Vagina (tissue), 2 donors: ENCODE measurements around the gene CTNNA3. TPM values are rescaled to one million over a fixed set of nuclear protein-coding genes. Genes with fewer than 3 reads are reported as not detected.

Source experiments
- DNase-seq, 2 donors: peaks; one replicate each; pipeline ENCODE4 v3.0.0-alpha.2; 2017; ENCODE audit errors: extremely low spot score in 2 of 2
- H3K27ac ChIP-seq: fragments of 200-600 bp; sonication (generic); one replicate; pipeline ENCODE4 v1.5.1; 2019
- H3K27me3 ChIP-seq: fragments of 200-600 bp; sonication (generic); one replicate; pipeline ENCODE4 v1.5.1; 2019
- H3K36me3 ChIP-seq, 2 donors: fragments of 200-600 bp; sonication (generic); one replicate each; pipeline ENCODE4 v1.5.1; 2017 to 2019
- H3K4me1 ChIP-seq: fragments of 200-600 bp; sonication (generic); one replicate; pipeline ENCODE4 v1.5.1; 2019
- H3K4me3 ChIP-seq, 2 donors: fragments of 200-600 bp; sonication (generic); 1 replicate in 1 of 2; 2 replicates in 1 of 2; pipeline ENCODE4 v1.5.1; 2016 to 2019
- H3K9me3 ChIP-seq: fragments of 200-600 bp; sonication (generic); one replicate; pipeline ENCODE4 v1.5.1; 2019
- CTCF ChIP-seq, 3 experiments: fragments of 450-650 bp in 2 of 3; fragments of 200-600 bp in 1 of 3; sonication (generic) in 1 of 3; IDR thresholded peaks; one replicate each; pipeline ENCODE4 v1.5.1; 2017 to 2019; ENCODE audit warnings: antibody characterized with exemption in 3 of 3, mild to moderate bottlenecking in 2 of 3, moderate library complexity in 2 of 3
- POLR2A ChIP-seq, 2 donors: fragments of 450-650 bp; IDR thresholded peaks; one replicate each; pipeline ENCODE4 v1.6.1; 2017; ENCODE audit warnings: antibody characterized with exemption in 2 of 2, mild to moderate bottlenecking in 2 of 2, moderate library complexity in 2 of 2
- POLR2AphosphoS5 ChIP-seq, 2 donors: sonication (generic); formaldehyde crosslinking; IDR thresholded peaks; one replicate each; pipeline ENCODE4 v1.9.0; 2017; ENCODE audit warnings: antibody characterized with exemption in 2 of 2, mild to moderate bottlenecking in 2 of 2, low read depth in 1 of 2; ENCODE audit not compliant: insufficient read depth in 1 of 2
- intact Hi-C: fragments of 100-400 bp; cut with DNase I; formaldehyde crosslinking; loops from one replicate; pipeline ENCODE4 v1.15.1; 2023
- total RNA-seq: library from RNA; depleted of rRNA; stranded (reverse); fragments of >200 nt; gene quantifications from one replicate; pipeline ENCODE4 v1.2.3, GENCODE V29; 2016

Gene CTNNA3
- total RNA-seq, 1 donor from 2014 or later = 0.98 TPM

- H3K4me3 ChIP-seq = no peak overlapping the region
- H3K36me3 ChIP-seq = no peaks in the 10 kb centered on the region
- no peaks in the 10 kb centered on the region for H3K27me3 ChIP-seq
- intact Hi-C loops = no loop called here
- no peak for TF ChIP-seq CTCF (IDR thresholded peaks at IDR 0.05)
- TF ChIP-seq POLR2AphosphoS5 (IDR thresholded peaks at IDR 0.05; ENCODE audit: insufficient read depth in 1 of 2, low read depth in 1 of 2) = no peak
- no peak for TF ChIP-seq POLR2A (IDR thresholded peaks at IDR 0.05)
- no peaks in the 10 kb centered on the region for H3K9me3 ChIP-seq
- no peak overlapping the region for H3K27ac ChIP-seq
- DNase-seq = no peak
- no peaks in the 10 kb centered on the region for H3K4me1 ChIP-seq
Observed at GRCh38 chr10:66209025-66209424, 1487.0 kb downstream of the CTNNA3 start.

GRCh38 chr10:66204838-66205237 lies 1491.2 kb downstream of the CTNNA3 start:
- Histone ChIP-seq H3K27me3 (no peaks in the 10 kb centered on the region), H3K36me3 (no peaks in the 10 kb centered on the region), H3K4me1 (no peaks in the 10 kb centered on the region), H3K9me3 (no peaks in the 10 kb centered on the region), H3K27ac (no peak overlapping the region), H3K4me3 (no peak overlapping the region)
- DNase-seq = no peak
- intact Hi-C loops = no loop called here
- TF ChIP-seq POLR2AphosphoS5 (IDR thresholded peaks at IDR 0.05; ENCODE audit: insufficient read depth in 1 of 2, low read depth in 1 of 2) (no peak), CTCF (IDR thresholded peaks at IDR 0.05) (no peak), POLR2A (IDR thresholded peaks at IDR 0.05) (no peak)

GRCh38 chr10:66202101-66202500 lies 1493.9 kb downstream of the CTNNA3 start:
- Histone ChIP-seq H3K36me3 (no peaks in the 10 kb centered on the region), H3K27ac (no peak overlapping the region), H3K4me1 (no peaks in the 10 kb centered on the region), H3K9me3 (no peaks in the 10 kb centered on the region), H3K4me3 (no peak overlapping the region), H3K27me3 (no peaks in the 10 kb centered on the region)
- no peak for DNase-seq
- TF ChIP-seq POLR2AphosphoS5 (IDR thresholded peaks at IDR 0.05; ENCODE audit: insufficient read depth in 1 of 2, low read depth in 1 of 2) (no peak), POLR2A (IDR thresholded peaks at IDR 0.05) (no peak), CTCF (IDR thresholded peaks at IDR 0.05) (no peak)
- intact Hi-C loops = no loop called here

GRCh38 chr10:66192162-66192831 lies 1503.7 kb downstream of the CTNNA3 start:
- intact Hi-C loops = loop anchor here (5.0 kb wide), 1 partner anchor 1580 kb away; no protein-coding TSS in a partner anchor

More at GRCh38 chr10:66192162-66192831, 1503.7 kb downstream of the CTNNA3 start:
- H3K27me3 ChIP-seq = no peaks in the 10 kb centered on the region
- H3K36me3 ChIP-seq = no peaks in the 10 kb centered on the region
- no peaks in the 10 kb centered on the region for H3K4me1 ChIP-seq
- no peaks in the 10 kb centered on the region for H3K9me3 ChIP-seq
- no peak overlapping the region for H3K4me3 ChIP-seq
- no peak overlapping the region for H3K27ac ChIP-seq
- TF ChIP-seq POLR2AphosphoS5 (IDR thresholded peaks at IDR 0.05; ENCODE audit: insufficient read depth in 1 of 2, low read depth in 1 of 2) (no peak), CTCF (IDR thresholded peaks at IDR 0.05) (no peak), POLR2A (IDR thresholded peaks at IDR 0.05) (no peak)
- no peak for DNase-seq
